HCT116 (cell line): ENCODE results near the gene SAMD14. TPM values are rescaled to one million over a fixed set of nuclear protein-coding genes. Genes with fewer than 3 reads are reported as not detected.

Source experiments
- ATAC-seq: fragments of 200-7000 bp; cut with Tn5 transposase; 2 replicates; pipeline ENCODE4 v1.9.1; 2020; ENCODE audit warnings: mild to moderate bottlenecking, moderate library complexity
- BruUV-seq: library from RNA; stranded (reverse); fragments of 400-500 nt; replicated peaks from 2 replicates; lab custom pipeline; 2021; lab: Mats Ljungman, UMichigan
- CTCF ChIA-PET: fragments of 300-600 bp; sonication (Branson Sonifier 250); formaldehyde crosslinking; loops from one replicate; lab custom pipeline; 2021; ENCODE audit warnings: antibody characterized with exemption; lab: Charles Lee
- POLR2A ChIA-PET: fragments of 300-600, 350-600 bp; sonication (Branson Sonifier 250); formaldehyde crosslinking; loops from one replicate; lab custom pipeline; 2021; ENCODE audit warnings: antibody characterized with exemption; lab: Charles Lee
- RAD21 ChIA-PET, 2 experiments: fragments of 300-600 bp; sonication (Branson Sonifier 250); formaldehyde crosslinking; loops; one replicate each; lab custom pipeline; 2023; ENCODE audit warnings: low total read pairs in 2 of 2; ENCODE audit not compliant: uncharacterized antibody in 2 of 2, unreplicated experiment in 2 of 2, low non-redundant PET in 1 of 2; lab: Charles Lee
- DNase-seq: peaks from one replicate; pipeline ENCODE4 v3.0.0-alpha.2; 2010; ENCODE audit warnings: low read depth, low spot score
- H2AFZ ChIP-seq: fragments of 200-600 bp; shearing (Covaris generic), sonication (generic); 2 replicates; pipeline ENCODE4 v1.6.1; 2017; ENCODE audit warnings: low read depth, mixed run types, mixed read lengths, antibody characterized with exemption, low read length; ENCODE audit not compliant: poor library complexity, severe bottlenecking
- H3K27ac ChIP-seq: 2 replicates; pipeline ENCODE4 v1.5.1; 2012; ENCODE audit warnings: low read depth, low read length
- H3K27me3 ChIP-seq: fragments of 200-600 bp; sonication (generic); 2 replicates; pipeline ENCODE4 v1.6.1; 2016; ENCODE audit warnings: mixed run types, low read length, mixed read lengths; ENCODE audit not compliant: insufficient read depth
- H3K36me3 ChIP-seq, 2 experiments: fragments of 200-500 bp in 1 of 2; fragments of 200-600 bp in 1 of 2; sonication (Bioruptor generic) in 1 of 2; sonication (generic) in 1 of 2; 2 replicates each; pipeline versions ENCODE4 v1.5.1 to v1.6.1; 2014 to 2016; ENCODE audit warnings: low read length in 2 of 2, inconsistent platforms in 1 of 2, mixed read lengths in 1 of 2, mixed run types in 1 of 2; ENCODE audit not compliant: insufficient read depth in 2 of 2, control insufficient read depth in 1 of 2
- H3K4me1 ChIP-seq, 2 experiments: fragments of 200-600 bp in 1 of 2; sonication (generic) in 1 of 2; 2 replicates each; pipeline versions ENCODE4 v1.5.1 to v1.6.1; 2012 to 2017; ENCODE audit warnings: low read length in 2 of 2, inconsistent platforms in 1 of 2, mild to moderate bottlenecking in 1 of 2, mixed read lengths in 1 of 2, mixed run types in 1 of 2, moderate library complexity in 1 of 2; ENCODE audit not compliant: insufficient read depth in 2 of 2, control insufficient read depth in 1 of 2
- H3K4me2 ChIP-seq: fragments of 200-600 bp; sonication (generic); 2 replicates; pipeline ENCODE4 v1.6.1; 2017; ENCODE audit warnings: mixed run types, low read length, mixed read lengths
- H3K4me3 ChIP-seq, 2 experiments: fragments of 200-600 bp in 1 of 2; sonication (generic) in 1 of 2; replicated peaks in 1 of 2; 2 replicates each; pipeline ENCODE4 v1.5.1; 2011 to 2016; ENCODE audit warnings: low read length in 2 of 2, control low read depth in 1 of 2, low read depth in 1 of 2, mild to moderate bottlenecking in 1 of 2, mixed read lengths in 1 of 2, mixed run types in 1 of 2
- H3K79me2 ChIP-seq: fragments of 200-600 bp; sonication (generic); 2 replicates; pipeline ENCODE4 v1.6.1; 2017; ENCODE audit warnings: mild to moderate bottlenecking, mixed run types, low read length, moderate library complexity, mixed read lengths; ENCODE audit not compliant: insufficient read depth
- H3K9ac ChIP-seq: fragments of 200-600 bp; sonication (generic); 2 replicates; pipeline ENCODE4 v1.6.1; 2016; ENCODE audit warnings: low read length, mixed read lengths
- H3K9me2 ChIP-seq: fragments of 200-600 bp; sonication (generic), shearing (Covaris generic); 2 replicates; pipeline ENCODE4 v1.6.1; 2017; ENCODE audit warnings: mixed run types, mild to moderate bottlenecking, moderate library complexity; ENCODE audit not compliant: insufficient read depth
- H3K9me3 ChIP-seq, 2 experiments: fragments of 200-500 bp in 1 of 2; fragments of 200-600 bp in 1 of 2; sonication (Bioruptor generic) in 1 of 2; sonication (generic) in 1 of 2; 2 replicates each; pipeline ENCODE4 v1.6.1; 2014 to 2017; ENCODE audit warnings: low read length in 2 of 2, mixed read lengths in 2 of 2, inconsistent platforms in 1 of 2, low read depth in 1 of 2, mild to moderate bottlenecking in 1 of 2, mixed run types in 1 of 2, moderate library complexity in 1 of 2; ENCODE audit not compliant: control insufficient read depth in 1 of 2, insufficient read depth in 1 of 2
- H4K20me1 ChIP-seq: fragments of 200-600 bp; sonication (generic), shearing (Covaris generic); 2 replicates; pipeline ENCODE4 v1.6.1; 2017; ENCODE audit warnings: mixed run types, mild to moderate bottlenecking, moderate library complexity; ENCODE audit not compliant: insufficient read depth
- ATF3 ChIP-seq: IDR thresholded peaks from 2 replicates; pipeline ENCODE4 v1.6.1; 2012
- EGR1 ChIP-seq: IDR thresholded peaks from 2 replicates; pipeline ENCODE4 v1.6.1; 2012; ENCODE audit warnings: low read depth
- JUND ChIP-seq: IDR thresholded peaks from 2 replicates; pipeline ENCODE4 v1.6.1; 2012
- SP1 ChIP-seq: IDR thresholded peaks from 2 replicates; pipeline ENCODE4 v1.6.1; 2012; ENCODE audit warnings: low read depth
- intact Hi-C: fragments of 100-400 bp; cut with micrococcal nuclease; formaldehyde crosslinking; loops from 2 replicates; pipeline ENCODE4 v1.10.0; 2022
- total RNA-seq: library from RNA; stranded (reverse); gene quantifications from one replicate; pipeline ENCODE4 v1.2.1, GENCODE V29; 2021; ENCODE audit not compliant: unreplicated experiment

The SAMD14 gene
- total RNA-seq, 1 experiment from 2014 or later = 1.5 TPM

GRCh38 chr17:50122945-50123344, 7.0 kb downstream of the SAMD14 start (continued):
- TF ChIP-seq ATF3 = no peak

GRCh38 chr17:50120475-50121253, 9.3 kb downstream of the SAMD14 start:
- no peaks in the 10 kb centered on the region for H3K36me3 ChIP-seq
- no peak overlapping the region for H2AFZ ChIP-seq
- no peak overlapping the region for H3K4me3 ChIP-seq
- no peaks in the 10 kb centered on the region for H3K9me3 ChIP-seq
- peaks cover 6% of the 10 kb centered on the region; the same call in 1 of the 2 replicates for H3K27me3 ChIP-seq
- DNase-seq (no peak), ATAC-seq (no peak)
- POLR2A ChIA-PET = no interaction called here
- H3K4me1 ChIP-seq = peaks cover 12 to 30% of the 10 kb centered on the region in 2 experiments; a peak in 3 of 4 replicates
- RAD21 ChIA-PET = no interaction called here
- no peak overlapping the region for H3K9ac ChIP-seq
- no peaks in the 10 kb centered on the region for H3K9me2 ChIP-seq
- H3K4me2 ChIP-seq = no peak overlapping the region
- no peak overlapping the region for H3K27ac ChIP-seq
- CTCF ChIA-PET = no interaction called here
- no TSS peak for BruUV-seq
- TF ChIP-seq SP1 = no peak
- no peaks in the 10 kb centered on the region for H4K20me1 ChIP-seq
- no peaks in the 10 kb centered on the region for H3K79me2 ChIP-seq
- intact Hi-C loops = no loop called here

GRCh38 chr17:50118828-50119218, 11.1 kb downstream of the SAMD14 start:
- BruUV-seq = no TSS peak
- intact Hi-C loops = no loop called here
- RAD21 ChIA-PET = no interaction called here
- Histone ChIP-seq H3K9ac (no peak overlapping the region), H3K27ac (no peak overlapping the region), H2AFZ (no peak overlapping the region), H3K4me1 (peaks cover 8 to 31% of the 10 kb centered on the region in 2 experiments; a peak in 3 of 4 replicates), H3K27me3 (peaks cover 6% of the 10 kb centered on the region; the same call in 1 of the 2 replicates), H3K36me3 (no peaks in the 10 kb centered on the region), H3K4me2 (no peak overlapping the region), H3K9me2 (no peaks in the 10 kb centered on the region), H3K4me3 (no peak overlapping the region), H3K9me3 (no peaks in the 10 kb centered on the region), H3K79me2 (no peaks in the 10 kb centered on the region), H4K20me1 (no peaks in the 10 kb centered on the region)
- CTCF ChIA-PET = interaction anchor here (0.9 to 6.8 kb wide), 2 partner anchors 26 to 59 kb away, joined by 3 to 55 read pairs; partner anchors contain the start of gene PDK2
- no peak for TF ChIP-seq JUND
- no peak for TF ChIP-seq EGR1
- ATAC-seq (no peak), DNase-seq (no peak)
- POLR2A ChIA-PET = no interaction called here
